ENCODE data around the gene MRTFA.
"Not testable (repeated sequence)": the region's sequence is repeated elsewhere in the genome, so short reads cannot be mapped to it uniquely, and the experiment has no call there.

DNA sequence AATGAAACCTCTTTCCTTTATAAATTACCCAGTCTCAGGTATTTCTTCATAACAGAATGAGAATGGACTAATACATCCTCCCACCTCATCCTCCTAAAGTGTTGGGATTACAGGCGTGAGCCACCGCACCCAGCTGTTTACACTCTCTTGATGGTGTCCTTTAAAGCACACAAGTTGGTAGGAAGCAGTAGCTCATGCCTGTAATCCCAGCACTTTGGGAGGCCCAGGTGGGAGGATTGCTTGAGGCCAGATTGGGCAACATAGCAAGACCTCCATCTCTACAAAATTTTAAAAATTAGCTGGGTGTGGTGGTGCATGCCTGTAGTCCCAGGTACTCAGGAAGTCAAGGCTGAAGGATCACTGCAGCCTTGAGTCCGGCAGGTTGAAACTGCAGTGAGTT lies 19.4 kb upstream of the MRTFA start:
- TF ChIP-seq, protein P1, sequence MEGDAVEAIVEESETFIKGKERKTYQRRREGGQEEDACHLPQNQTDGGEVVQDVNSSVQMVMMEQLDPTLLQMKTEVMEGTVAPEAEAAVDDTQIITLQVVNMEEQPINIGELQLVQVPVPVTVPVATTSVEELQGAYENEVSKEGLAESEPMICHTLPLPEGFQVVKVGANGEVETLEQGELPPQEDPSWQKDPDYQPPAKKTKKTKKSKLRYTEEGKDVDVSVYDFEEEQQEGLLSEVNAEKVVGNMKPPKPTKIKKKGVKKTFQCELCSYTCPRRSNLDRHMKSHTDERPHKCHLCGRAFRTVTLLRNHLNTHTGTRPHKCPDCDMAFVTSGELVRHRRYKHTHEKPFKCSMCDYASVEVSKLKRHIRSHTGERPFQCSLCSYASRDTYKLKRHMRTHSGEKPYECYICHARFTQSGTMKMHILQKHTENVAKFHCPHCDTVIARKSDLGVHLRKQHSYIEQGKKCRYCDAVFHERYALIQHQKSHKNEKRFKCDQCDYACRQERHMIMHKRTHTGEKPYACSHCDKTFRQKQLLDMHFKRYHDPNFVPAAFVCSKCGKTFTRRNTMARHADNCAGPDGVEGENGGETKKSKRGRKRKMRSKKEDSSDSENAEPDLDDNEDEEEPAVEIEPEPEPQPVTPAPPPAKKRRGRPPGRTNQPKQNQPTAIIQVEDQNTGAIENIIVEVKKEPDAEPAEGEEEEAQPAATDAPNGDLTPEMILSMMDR (IDR thresholded peaks at IDR 0.05) = not testable (repeated sequence)
- TF ChIP-seq EZH2phosphoT487, EZH2 (IDR thresholded peaks at IDR 0.05): not testable (repeated sequence)
